GM12865 (cell line): Measurements from ENCODE around the gene DENND6B.

Experiments used
- DNase-seq: peaks from one replicate; pipeline ENCODE4 v3.0.0; 2010; ENCODE audit warnings: low read depth
- H3K4me3 ChIP-seq: 2 replicates; pipeline ENCODE4 v1.5.1; 2011; ENCODE audit warnings: mild to moderate bottlenecking, low read depth, low read length, control low read depth
- CTCF ChIP-seq: IDR thresholded peaks from 2 replicates; pipeline ENCODE4 v1.5.1; 2011; ENCODE audit warnings: low read length, control low read depth, low read depth, inconsistent platforms; ENCODE audit not compliant: insufficient read depth; ENCODE audit errors: missing control alignments

Gene DENND6B

GRCh38 chr22:50309601-50309991, 17.2 kb downstream of the DENND6B start:
- no peak for TF ChIP-seq CTCF
- no peak overlapping the region for H3K4me3 ChIP-seq
- DNase-seq, result no peak

GRCh38 chr22:50308986-50309600, 17.7 kb downstream of the DENND6B start:
- TF ChIP-seq CTCF, result no peak
- H3K4me3 ChIP-seq, result no peak overlapping the region
- DNase-seq, result no peak

- H3K4me3 ChIP-seq, result no peak overlapping the region
- no peak for TF ChIP-seq CTCF
- no peak for DNase-seq
Measured at GRCh38 chr22:50308597-50308935, 18.2 kb downstream of the DENND6B start.

GRCh38 chr22:50307890-50308596, 18.8 kb downstream of the DENND6B start:
- no peak for DNase-seq

GRCh38 chr22:50306753-50307749, 19.8 kb downstream of the DENND6B start, which contains the start of gene PLXNB2:
Gene PLXNB2 (minus strand): TSS chr22:50307646. CDS start chr22:50290584, 17,062 bp downstream.
- peak; percentile 89 for DNase-seq
- TF ChIP-seq CTCF, result no peak
- H3K4me3 ChIP-seq, result peak within 1 kb of the TSS; percentile 95

More at GRCh38 chr22:50307890-50308596, 18.8 kb downstream of the DENND6B start:
- no peak for TF ChIP-seq CTCF
- H3K4me3 ChIP-seq, result no peak overlapping the region

- DNase-seq, result peak; percentile 76
- TF ChIP-seq CTCF, result no peak
- H3K4me3 ChIP-seq, result peak overlapping the region; percentile 95
Measured at GRCh38 chr22:50305923-50306566, 20.8 kb downstream of the DENND6B start.
